ENCODE data around the gene KIF11.

Gene KIF11

GRCh38 chr10:92690211-92690914 is 97.4 kb downstream of the KIF11 start:
- DNase-seq: peak; percentile 84
- Histone ChIP-seq H3K14ac (ENCODE audit: low read length in 2 of 2) (peak overlapping the region in 1 of 2 experiments; percentile 82), H3K79me1 (replicated peaks; ENCODE audit: low read length, poor library complexity, severe bottlenecking) (no peaks in the 10 kb centered on the region), H3K4me3 (ENCODE audit: insufficient read depth in 1 of 2, low read depth in 1 of 2, low read length in 2 of 2) (peak overlapping the region; percentile 56 to 59), H3K4ac (ENCODE audit: low read depth in 1 of 2, low read length in 2 of 2) (peak overlapping the region; percentile 2 to 24), H3K4me2 (ENCODE audit: low read length, poor library complexity, severe bottlenecking) (peak overlapping the region; percentile 51), H3K18ac (ENCODE audit: low read depth in 1 of 2, low read length in 2 of 2) (peak overlapping the region; percentile 64 to 92), H2BK120ac (ENCODE audit: low read depth, low read length) (peak overlapping the region; percentile 91), H3K9me3 (ENCODE audit: control insufficient read depth, low read length) (peaks cover 10% of the 10 kb centered on the region), H2BK5ac (ENCODE audit: low read depth, low read length, poor library complexity, severe bottlenecking) (no peak overlapping the region), H2AK5ac (ENCODE audit: low read length, severe bottlenecking) (no peak overlapping the region), H3K27me3 (ENCODE audit: control insufficient read depth in 1 of 2, insufficient read depth in 1 of 2, low read length in 2 of 2) (peaks cover 37 to 84% of the 10 kb centered on the region in 2 experiments), H3K27ac (ENCODE audit: low read length, poor library complexity, severe bottlenecking) (no peak overlapping the region), H3K36me3 (ENCODE audit: control insufficient read depth in 1 of 2, insufficient read depth in 2 of 2, low read depth in 1 of 2, low read length in 2 of 2) (peaks cover 0 to 3% of the 10 kb centered on the region in 2 experiments), H2BK12ac (ENCODE audit: low read length in 2 of 2) (peak overlapping the region in 1 of 2 experiments; percentile 28), H4K91ac (ENCODE audit: low read length) (peak overlapping the region; percentile 95), H3K4me1 (ENCODE audit: control insufficient read depth, insufficient read depth, low read depth, low read length) (peaks cover 17% of the 10 kb centered on the region), H3K9ac (ENCODE audit: low read length) (no peak overlapping the region), H3K23ac (ENCODE audit: low read length in 2 of 2) (peak overlapping the region in 1 of 2 experiments; percentile 20), H2BK15ac (ENCODE audit: low read depth, poor library complexity, severe bottlenecking) (peak overlapping the region; percentile 98), H4K8ac (ENCODE audit: low read length) (peak overlapping the region; percentile 59), H2AFZ (ENCODE audit: low read depth, low read length) (peak overlapping the region; percentile 72)
- WGBS: 1% methylated on average over 71 of the region's 73 CpGs

GRCh38 chr10:92690915-92691590 is 98.1 kb downstream of the KIF11 start:
- WGBS: 14% methylated on average over 24 of the region's 30 CpGs
- H3K79me1 ChIP-seq (replicated peaks; ENCODE audit: low read length, poor library complexity, severe bottlenecking): no peaks in the 10 kb centered on the region

DNA sequence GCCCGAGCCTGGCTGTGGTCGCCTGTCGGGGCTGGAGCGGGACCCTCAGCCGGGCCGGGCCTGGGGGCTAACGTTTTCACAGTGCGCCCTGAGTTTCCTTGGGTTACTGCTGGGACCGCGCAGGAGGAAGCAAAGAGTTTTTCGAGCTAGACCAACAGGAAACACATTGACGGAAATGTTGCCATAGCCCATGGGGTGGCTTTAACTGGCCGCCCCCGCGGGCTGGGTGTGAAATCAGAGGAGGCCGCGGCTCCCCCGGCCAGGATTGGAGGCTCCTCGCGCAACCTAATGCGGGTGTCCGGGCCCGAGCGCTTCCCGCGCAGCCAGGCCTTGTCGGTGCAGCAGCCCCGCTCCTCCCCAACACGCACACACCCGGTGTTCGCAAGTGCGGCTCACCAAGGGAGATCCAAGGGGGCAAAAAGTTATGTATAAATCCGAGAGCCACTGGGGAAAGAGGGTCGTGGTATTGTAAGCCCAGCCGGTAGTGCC is 98.7 kb downstream of the KIF11 start:
- Histone ChIP-seq H3K9ac (ENCODE audit: low read length) (no peak overlapping the region), H2BK5ac (ENCODE audit: low read depth, low read length, poor library complexity, severe bottlenecking) (no peak overlapping the region), H4K8ac (ENCODE audit: low read length) (peak overlapping the region; percentile 50), H3K23ac (ENCODE audit: low read length in 2 of 2) (no peak overlapping the region), H3K36me3 (ENCODE audit: control insufficient read depth in 1 of 2, insufficient read depth in 2 of 2, low read depth in 1 of 2, low read length in 2 of 2) (peaks cover 0 to 3% of the 10 kb centered on the region in 2 experiments), H3K4ac (ENCODE audit: low read depth in 1 of 2, low read length in 2 of 2) (peak overlapping the region in 1 of 2 experiments; percentile 44), H2BK120ac (ENCODE audit: low read depth, low read length) (peak overlapping the region; percentile 78), H3K27ac (ENCODE audit: low read length, poor library complexity, severe bottlenecking) (no peak overlapping the region), H3K14ac (ENCODE audit: low read length in 2 of 2) (no peak overlapping the region), H4K91ac (ENCODE audit: low read length) (peak overlapping the region; percentile 16), H2BK15ac (ENCODE audit: low read depth, poor library complexity, severe bottlenecking) (peak overlapping the region; percentile 82), H2AFZ (ENCODE audit: low read depth, low read length) (no peak overlapping the region), H2AK5ac (ENCODE audit: low read length, severe bottlenecking) (no peak overlapping the region), H3K4me3 (ENCODE audit: insufficient read depth in 1 of 2, low read depth in 1 of 2, low read length in 2 of 2) (no peak overlapping the region), H2BK12ac (ENCODE audit: low read length in 2 of 2) (no peak overlapping the region), H3K4me2 (ENCODE audit: low read length, poor library complexity, severe bottlenecking) (no peak overlapping the region), H3K79me1 (replicated peaks; ENCODE audit: low read length, poor library complexity, severe bottlenecking) (no peaks in the 10 kb centered on the region), H3K9me3 (ENCODE audit: control insufficient read depth, low read length) (no peaks in the 10 kb centered on the region), H3K27me3 (ENCODE audit: control insufficient read depth in 1 of 2, insufficient read depth in 1 of 2, low read length in 2 of 2) (peaks cover 37 to 83% of the 10 kb centered on the region in 2 experiments), H3K18ac (ENCODE audit: low read depth in 1 of 2, low read length in 2 of 2) (peak overlapping the region; percentile 14 to 67), H3K4me1 (ENCODE audit: control insufficient read depth, insufficient read depth, low read depth, low read length) (peaks cover 26% of the 10 kb centered on the region)
- WGBS: 17% methylated on average over 35 of the region's 35 CpGs
- DNase-seq: peak; percentile 56

More at GRCh38 chr10:92690915-92691590, 98.1 kb downstream of the KIF11 start:
- no peak overlapping the region for H3K4me2 ChIP-seq (ENCODE audit: low read length, poor library complexity, severe bottlenecking)
- no peak overlapping the region for H3K9ac ChIP-seq (ENCODE audit: low read length)
- no peak overlapping the region for H2AFZ ChIP-seq (ENCODE audit: low read depth, low read length)
- peaks cover 3% of the 10 kb centered on the region for H3K9me3 ChIP-seq (ENCODE audit: control insufficient read depth, low read length)
- H2BK12ac ChIP-seq (ENCODE audit: low read length in 2 of 2): no peak overlapping the region
- peak overlapping the region in 1 of 2 experiments; percentile 44 for H3K4ac ChIP-seq (ENCODE audit: low read depth in 1 of 2, low read length in 2 of 2)
- H3K4me1 ChIP-seq (ENCODE audit: control insufficient read depth, insufficient read depth, low read depth, low read length): peaks cover 22% of the 10 kb centered on the region
- H3K14ac ChIP-seq (ENCODE audit: low read length in 2 of 2): no peak overlapping the region
- no peak overlapping the region for H3K23ac ChIP-seq (ENCODE audit: low read length in 2 of 2)
- H3K27ac ChIP-seq (ENCODE audit: low read length, poor library complexity, severe bottlenecking): no peak overlapping the region
- peak overlapping the region; percentile 16 for H4K91ac ChIP-seq (ENCODE audit: low read length)
- no peak overlapping the region for H2AK5ac ChIP-seq (ENCODE audit: low read length, severe bottlenecking)
- no peak overlapping the region for H2BK5ac ChIP-seq (ENCODE audit: low read depth, low read length, poor library complexity, severe bottlenecking)
- H2BK15ac ChIP-seq (ENCODE audit: low read depth, poor library complexity, severe bottlenecking): peak overlapping the region; percentile 82
- peak overlapping the region; percentile 78 for H2BK120ac ChIP-seq (ENCODE audit: low read depth, low read length)
- peaks cover 37 to 82% of the 10 kb centered on the region in 2 experiments for H3K27me3 ChIP-seq (ENCODE audit: control insufficient read depth in 1 of 2, insufficient read depth in 1 of 2, low read length in 2 of 2)
- peak; percentile 52 for DNase-seq
- H3K18ac ChIP-seq (ENCODE audit: low read depth in 1 of 2, low read length in 2 of 2): peak overlapping the region; percentile 14 to 67
- peak overlapping the region; percentile 59 for H4K8ac ChIP-seq (ENCODE audit: low read length)
- peak overlapping the region in 1 of 2 experiments; percentile 56 for H3K4me3 ChIP-seq (ENCODE audit: insufficient read depth in 1 of 2, low read depth in 1 of 2, low read length in 2 of 2)
- peaks cover 0 to 3% of the 10 kb centered on the region in 2 experiments for H3K36me3 ChIP-seq (ENCODE audit: control insufficient read depth in 1 of 2, insufficient read depth in 2 of 2, low read depth in 1 of 2, low read length in 2 of 2)
